ENCODE data around the gene CCDC77. TPM values are rescaled to one million over a fixed set of nuclear protein-coding genes. Genes with fewer than 3 reads are reported as not detected.

Gene CCDC77
- total RNA-seq, 1 experiment from 2014 or later: 12.3 TPM

GRCh38 chr12:447141-447540 is 45.7 kb downstream of the CCDC77 start:
- H3K27me3 ChIP-seq (ENCODE audit: insufficient read depth, low read length): no peaks in the 10 kb centered on the region
- BruUV-seq (replicated peaks): no TSS peak
- no peak for DNase-seq (ENCODE audit: low read depth, low spot score)
- no peaks in the 10 kb centered on the region for H4K20me1 ChIP-seq (ENCODE audit: insufficient read depth)
- no peaks in the 10 kb centered on the region for H3K79me2 ChIP-seq (ENCODE audit: insufficient read depth, low read length)
- H3K9me3 ChIP-seq (ENCODE audit: control insufficient read depth in 1 of 2, insufficient read depth in 1 of 2, low read depth in 1 of 2, low read length in 2 of 2): no peaks in the 10 kb centered on the region
- no peak overlapping the region for H2AFZ ChIP-seq (ENCODE audit: low read depth, low read length, poor library complexity, severe bottlenecking)
- H3K4me1 ChIP-seq (ENCODE audit: control insufficient read depth in 1 of 2, insufficient read depth in 2 of 2, low read length in 2 of 2): no peaks in the 10 kb centered on the region
- H3K9ac ChIP-seq (ENCODE audit: low read length): no peak overlapping the region
- POLR2A ChIA-PET: no interaction called here
- RAD21 ChIA-PET (ENCODE audit: low non-redundant PET in 1 of 2, low total read pairs in 2 of 2, uncharacterized antibody in 2 of 2, unreplicated experiment in 2 of 2): no interaction called here
- no peak overlapping the region for H3K27ac ChIP-seq (ENCODE audit: low read depth, low read length)
- no peak overlapping the region for H3K4me2 ChIP-seq (ENCODE audit: low read length)
- no peak for ATAC-seq
- intact Hi-C loops (cut with micrococcal nuclease): no loop called here
- no peaks in the 10 kb centered on the region for H3K36me3 ChIP-seq (ENCODE audit: control insufficient read depth in 1 of 2, insufficient read depth in 2 of 2, low read length in 2 of 2)
- TF ChIP-seq CEBPB (IDR thresholded peaks at IDR 0.05; ENCODE audit: low read depth): no peak
- TF ChIP-seq ATF3 (IDR thresholded peaks at IDR 0.05): no peak
- TF ChIP-seq POLR2A (IDR thresholded peaks at IDR 0.05; ENCODE audit: borderline replicate concordance, extremely low read depth, insufficient read depth, insufficient read length): no peak
- TF ChIP-seq, protein P1, sequence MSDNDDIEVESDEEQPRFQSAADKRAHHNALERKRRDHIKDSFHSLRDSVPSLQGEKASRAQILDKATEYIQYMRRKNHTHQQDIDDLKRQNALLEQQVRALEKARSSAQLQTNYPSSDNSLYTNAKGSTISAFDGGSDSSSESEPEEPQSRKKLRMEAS (IDR thresholded peaks at IDR 0.05): no peak
- no peak for TF ChIP-seq TCF7L2 (IDR thresholded peaks at IDR 0.05; ENCODE audit: borderline replicate concordance, extremely low read depth, insufficient read depth, insufficient read length)
- TF ChIP-seq ZFX (IDR thresholded peaks at IDR 0.05): no peak
- TF ChIP-seq SIN3A (IDR thresholded peaks at IDR 0.05; ENCODE audit: low read depth): no peak
- no peak for TF ChIP-seq SP1 (IDR thresholded peaks at IDR 0.05; ENCODE audit: low read depth)
- TF ChIP-seq EZH2 (IDR thresholded peaks at IDR 0.05): no peak
- TF ChIP-seq CTCF (IDR thresholded peaks at IDR 0.05 in 2 of 3, conservative IDR thresholded peaks at IDR 0.05 in 1 of 3; ENCODE audit: borderline replicate concordance in 1 of 3, insufficient read depth in 1 of 3, low read depth in 2 of 3, low read length in 2 of 3): no peak
- no peak for TF ChIP-seq SRF (IDR thresholded peaks at IDR 0.05; ENCODE audit: low read depth)
- TF ChIP-seq YY1 (IDR thresholded peaks at IDR 0.05; ENCODE audit: extremely low read depth, insufficient replicate concordance, low read depth, low read length): no peak
- CTCF ChIA-PET: no interaction called here
- no peak overlapping the region for H3K4me3 ChIP-seq (replicated peaks in 1 of 2; ENCODE audit: low read depth in 1 of 2, low read length in 2 of 2)
- no peaks in the 10 kb centered on the region for H3K9me2 ChIP-seq (ENCODE audit: insufficient read depth)

Measured in HCT116 (cell line).